Stimulated activated CD8-positive, alpha-beta memory T cell treated with anti-CD3 and anti-CD28 coated beads, Interleukin-4, amount 100 ng/mL, for 1 hour (primary cell): Measurements from ENCODE around the gene ZNF189.

Experiments
- DNase-seq, 2 donors: peaks; one replicate each; pipeline ENCODE4 v3.0.0-alpha.2; 2020; ENCODE audit warnings: low read depth in 2 of 2, low spot score in 1 of 2

ZNF189 gene

GRCh38 chr9:101417977-101418376 lies 19.3 kb downstream of the ZNF189 start:
- no peak for DNase-seq

DNA sequence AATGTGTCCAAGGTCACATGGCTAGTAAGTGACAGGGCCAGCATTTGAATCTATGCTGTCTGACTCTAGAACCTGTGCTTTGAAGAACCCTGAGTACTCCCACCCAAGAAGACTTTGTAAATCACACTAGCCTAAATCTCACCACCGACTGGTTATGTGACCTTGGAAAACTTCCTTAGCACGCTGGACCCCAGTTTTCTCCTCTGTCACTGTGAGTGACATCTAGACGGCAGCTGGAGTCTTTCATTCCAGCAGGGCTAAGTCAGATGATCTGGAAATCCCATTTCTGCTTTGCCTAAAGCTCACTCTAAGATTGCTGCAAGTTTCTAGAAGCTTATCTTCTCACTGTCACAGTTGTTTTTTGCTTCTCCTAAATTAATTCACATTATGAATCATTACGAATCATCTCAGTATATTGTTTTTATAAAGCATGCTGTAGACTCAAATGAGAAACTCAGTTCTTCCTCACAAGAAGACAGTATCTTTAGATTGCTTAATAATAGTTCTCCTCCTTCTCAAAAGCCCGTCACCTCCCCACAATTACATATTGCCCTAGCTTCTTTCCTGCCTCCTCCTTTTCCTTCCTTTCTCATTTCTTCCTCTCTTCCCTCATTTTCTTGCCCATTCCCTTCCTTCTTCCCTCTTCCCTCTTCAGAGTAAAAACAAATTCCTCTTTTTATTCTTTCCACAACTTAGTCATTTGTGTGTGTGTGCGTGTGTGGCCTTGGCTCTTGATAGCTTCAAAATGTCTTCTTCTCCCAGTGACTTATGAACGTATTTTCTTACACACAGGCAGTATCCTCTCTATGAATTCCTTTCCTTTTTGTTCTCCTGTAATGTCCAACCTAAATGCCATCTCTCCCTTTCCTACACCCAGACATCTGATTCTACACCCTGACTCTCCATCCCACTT lies 20.1 kb downstream of the ZNF189 start:
- no peak for DNase-seq

DNA sequence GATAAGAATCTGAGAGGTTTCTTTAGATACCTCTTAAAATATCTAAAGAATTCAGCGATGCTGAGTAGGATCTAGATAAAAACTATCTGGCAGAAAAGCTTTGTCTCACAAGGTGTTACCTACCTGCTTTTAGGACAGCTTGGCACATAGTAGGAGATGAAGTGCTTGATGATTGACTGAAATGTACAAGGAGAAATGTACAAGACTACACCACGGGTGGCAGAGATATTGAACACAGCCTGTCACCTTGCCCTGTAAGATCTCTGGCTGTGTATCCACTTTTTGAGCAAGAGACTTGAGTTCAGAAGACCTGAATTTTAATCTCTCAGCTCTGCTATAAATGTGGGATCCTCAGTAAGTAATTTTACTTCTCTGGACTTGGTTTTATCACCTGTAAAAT lies 21.2 kb downstream of the ZNF189 start:
- DNase-seq, result no peak

DNA sequence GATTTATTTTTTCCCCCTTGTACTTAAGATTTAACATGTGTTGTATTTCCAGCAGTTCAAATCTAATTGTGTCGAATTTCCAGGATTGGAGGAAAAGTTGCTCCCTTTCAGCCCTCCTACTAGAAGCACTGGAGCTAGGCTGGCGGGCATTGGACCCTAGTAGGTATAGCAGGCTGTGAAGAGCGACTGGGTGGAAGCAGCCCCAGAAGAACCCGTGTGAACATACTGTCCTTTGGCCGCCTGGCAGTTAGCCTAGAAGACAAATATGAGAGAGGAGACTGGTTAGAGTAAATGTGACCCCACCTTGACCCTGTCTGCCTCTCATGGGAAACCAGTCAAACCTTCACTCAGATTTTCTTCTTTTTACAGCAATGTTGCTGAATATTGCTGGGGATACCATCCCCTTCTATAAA lies 23.0 kb downstream of the ZNF189 start:
- no peak for DNase-seq

DNA sequence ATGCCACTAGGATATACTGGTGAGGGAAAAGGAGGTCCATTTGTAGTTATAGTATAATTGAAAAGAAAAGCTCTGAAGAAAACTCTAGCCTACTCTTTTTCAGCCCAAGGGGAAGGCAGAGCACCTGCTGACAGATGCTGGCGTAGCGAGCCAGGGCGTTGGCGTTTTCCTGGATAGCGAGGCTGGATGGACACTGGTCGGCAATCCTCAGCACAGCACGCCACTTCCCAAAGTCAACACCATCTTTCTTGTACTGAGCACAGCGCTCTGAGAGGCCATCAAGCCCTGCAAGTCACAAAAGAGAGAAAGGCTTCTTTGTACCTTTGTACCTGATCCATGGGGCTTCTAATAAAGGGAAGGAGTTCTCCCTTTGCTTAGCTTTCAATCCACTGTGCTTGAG lies 28.7 kb downstream of the ZNF189 start:
- DNase-seq, result no peak

GRCh38 chr9:101427957-101428655 lies 29.5 kb downstream of the ZNF189 start:
- DNase-seq, result no peak

- no peak for DNase-seq
These were observed 30.3 kb downstream of the ZNF189 start for GRCh38 chr9:101428909-101429308.

- no peak for DNase-seq
These were observed 31.1 kb downstream of the ZNF189 start for GRCh38 chr9:101429736-101430135.

DNA sequence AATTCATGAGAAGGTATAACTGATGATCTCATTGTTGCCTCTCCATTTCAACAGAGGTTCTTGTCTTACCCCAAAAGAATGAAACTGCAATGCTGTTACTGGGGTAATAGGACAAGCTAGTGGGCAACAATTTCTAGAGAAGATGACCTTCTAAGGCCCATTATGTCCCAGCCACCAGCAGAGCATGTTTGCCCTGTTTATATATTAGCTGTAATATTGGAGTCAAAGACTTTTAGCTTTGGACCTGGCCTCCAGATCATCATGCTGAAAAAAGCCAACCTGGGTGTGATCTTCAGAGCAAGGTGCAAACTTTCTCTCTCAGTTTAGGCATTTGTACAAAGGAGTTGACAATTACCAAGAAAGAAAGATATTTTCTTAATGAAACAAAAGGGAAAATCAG lies 33.5 kb downstream of the ZNF189 start:
- DNase-seq, result no peak

DNA sequence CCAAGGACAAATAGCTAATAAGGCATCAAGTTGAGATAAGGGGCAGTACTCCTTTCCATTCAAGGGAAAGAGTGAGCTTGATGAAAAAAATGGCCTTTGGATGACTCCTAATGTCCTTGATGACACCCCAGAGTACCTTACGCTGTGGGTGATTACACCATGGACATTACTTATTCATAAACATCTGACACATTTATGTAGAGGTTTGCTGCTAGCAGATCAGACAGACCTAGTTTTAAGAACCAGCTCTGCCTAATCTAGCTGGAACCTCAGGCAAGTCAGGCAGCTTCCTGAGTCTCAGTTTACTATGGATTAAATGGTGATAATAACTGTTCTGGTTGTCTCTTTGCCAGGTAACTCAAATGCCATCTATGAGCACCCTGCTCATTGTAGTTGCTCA lies 34.1 kb downstream of the ZNF189 start:
- DNase-seq, result no peak

DNA sequence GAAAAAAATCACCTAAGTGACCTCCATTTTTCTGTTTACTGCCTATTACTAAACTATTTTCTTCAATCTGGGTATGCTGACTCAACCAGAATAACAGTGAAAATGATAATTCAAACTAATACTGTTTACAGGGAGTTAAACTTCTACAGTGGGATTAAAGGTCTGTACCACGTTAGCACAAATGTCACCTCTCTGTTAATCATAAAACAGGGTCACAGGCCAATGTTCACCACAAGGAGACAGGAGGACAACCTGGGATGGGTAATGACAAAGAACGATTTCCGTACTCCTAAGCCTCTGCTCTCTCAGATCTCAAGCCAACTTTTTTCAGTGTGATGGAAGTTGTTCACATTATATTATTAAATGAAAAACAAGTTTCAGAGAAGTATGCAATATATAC lies 34.6 kb downstream of the ZNF189 start:
- no peak for DNase-seq

DNA sequence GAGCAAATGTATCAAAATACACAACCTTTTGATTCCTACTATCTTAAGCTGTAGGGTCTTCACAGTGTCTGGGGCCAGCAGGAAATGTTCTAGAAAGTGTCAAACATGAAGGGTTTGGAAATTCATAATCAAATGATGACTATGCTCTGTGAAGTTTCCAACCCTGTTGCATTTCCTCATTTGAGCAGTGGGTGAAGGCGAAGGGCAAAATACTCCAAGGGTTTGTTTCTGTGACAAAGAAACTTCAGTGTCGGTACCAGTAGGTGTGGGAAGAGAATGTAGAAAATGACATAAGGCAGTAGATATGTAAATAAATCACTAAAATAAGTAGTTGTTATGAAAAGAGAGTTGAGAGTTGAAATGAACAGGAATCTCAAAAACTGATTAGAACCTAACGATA lies 36.3 kb downstream of the ZNF189 start:
- no peak for DNase-seq

- no peak for DNase-seq
These were observed 37.0 kb downstream of the ZNF189 start, which contains the start of gene ALDOB for GRCh38 chr9:101435601-101436079. ALDOB (minus strand) TSS chr9:101435774; CDS start chr9:101430887, 4,887 bp downstream.

GRCh38 chr9:101437806-101438232 lies 39.2 kb downstream of the ZNF189 start:
- DNase-seq, result no peak

- no peak for DNase-seq
These were observed 39.9 kb downstream of the ZNF189 start for GRCh38 chr9:101438523-101438922.

DNA sequence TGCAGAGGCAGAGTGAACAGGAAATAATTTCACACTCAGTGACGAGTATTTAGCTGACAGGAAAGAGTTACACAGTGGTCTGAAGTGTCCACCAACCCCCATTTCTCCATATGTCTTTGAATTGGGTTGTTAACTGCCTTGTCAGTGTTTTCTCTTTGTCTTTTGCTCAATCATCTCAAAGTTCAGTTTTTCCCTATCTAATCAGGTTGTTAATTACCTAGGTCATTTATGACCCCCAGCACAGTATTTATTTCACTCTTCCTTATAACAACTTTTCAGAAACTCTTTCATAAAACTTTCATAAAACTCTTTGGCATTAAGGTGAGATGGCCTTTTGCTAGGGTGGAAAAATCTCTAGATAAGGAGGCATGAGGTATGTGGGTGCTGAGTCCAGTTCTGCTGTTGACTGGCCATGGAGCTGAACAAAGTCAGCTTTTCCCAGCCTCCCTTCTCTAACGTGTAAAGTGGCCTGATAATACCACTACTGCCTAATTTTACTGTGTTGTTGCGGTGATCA lies 42.1 kb downstream of the ZNF189 start:
- no peak for DNase-seq

GRCh38 chr9:101442318-101442717 lies 43.7 kb downstream of the ZNF189 start:
- no peak for DNase-seq

GRCh38 chr9:101442736-101443135 lies 44.1 kb downstream of the ZNF189 start:
- DNase-seq, result no peak

DNA sequence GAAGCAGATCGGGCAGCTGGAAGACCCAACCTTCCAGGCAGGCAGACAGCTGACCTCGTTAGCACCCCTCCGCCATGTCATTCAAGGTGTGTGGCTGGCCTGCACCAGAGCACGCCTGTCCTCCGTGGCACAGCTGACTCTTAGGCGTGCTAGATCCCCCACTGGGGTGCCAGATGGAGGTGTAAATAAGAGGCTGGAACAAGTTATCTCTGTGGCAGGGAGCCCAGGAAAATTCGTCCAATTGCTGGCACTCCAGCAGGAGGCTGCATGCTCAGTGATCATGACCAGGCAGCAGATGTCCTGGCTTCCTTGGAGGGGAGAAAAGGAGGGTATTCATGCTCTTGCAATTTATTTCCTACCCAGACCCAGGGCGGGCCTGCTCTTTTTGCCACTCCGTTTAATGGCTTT lies 44.7 kb downstream of the ZNF189 start:
- no peak for DNase-seq

DNA sequence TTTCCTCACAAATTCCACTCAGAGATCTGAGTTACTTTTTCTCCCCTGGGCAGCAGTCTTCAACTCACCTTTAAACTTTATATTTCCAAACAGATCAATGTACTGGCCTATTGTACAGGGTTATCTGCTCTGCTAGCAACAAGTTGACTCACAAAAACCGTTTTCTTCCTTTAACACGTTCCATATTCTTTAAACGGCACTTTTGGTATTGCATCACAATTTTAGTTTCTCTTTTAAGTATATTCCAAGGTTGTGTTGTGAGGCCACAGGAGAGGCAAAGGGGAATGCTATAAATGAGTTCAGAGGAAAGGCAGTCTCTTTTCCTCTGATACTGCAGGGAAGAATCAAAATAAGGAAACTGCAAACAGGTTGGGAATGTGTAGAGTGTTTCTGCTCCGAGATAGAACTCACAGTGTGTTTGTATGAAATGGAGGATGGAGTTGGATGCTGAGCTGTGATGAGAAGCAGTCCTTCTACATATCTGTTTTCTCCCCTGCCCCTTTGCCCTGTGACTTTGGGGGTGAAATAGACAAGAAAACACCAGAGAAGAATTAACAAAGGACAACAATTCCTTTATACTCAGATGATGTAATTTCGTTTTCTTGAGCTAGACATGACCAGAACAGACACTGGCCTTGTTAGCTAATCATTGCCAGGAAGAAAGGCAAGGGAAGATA lies 46.8 kb downstream of the ZNF189 start:
- DNase-seq, result no peak

GRCh38 chr9:101446732-101447131 lies 48.1 kb downstream of the ZNF189 start:
- no peak for DNase-seq
